SK-N-SH (cell line): Measurements from ENCODE around the gene FBH1. TPM values are rescaled to one million over a fixed set of nuclear protein-coding genes. Genes with fewer than 3 reads are reported as not detected.

Experiments used
- CTCF ChIA-PET: fragments of 300-600, 350-600 bp; formaldehyde crosslinking; extraction: SDS; loops from one replicate; lab custom pipeline; 2021; lab: Yijun Ruan, JAX
- POLR2A ChIA-PET: fragments of 350-600 bp; sonication (Branson Sonifier 250); formaldehyde crosslinking; extraction: SDS; loops from one replicate; lab custom pipeline; 2020; ENCODE audit warnings: antibody characterized with exemption, inconsistent platforms; lab: Yijun Ruan, JAX
- DNase-seq: peaks from one replicate; pipeline ENCODE4 v3.0.0; 2012
- H2AFZ ChIP-seq: fragments of 200-600 bp; sonication (generic); 2 replicates; pipeline ENCODE4 v1.8.1; 2016; ENCODE audit warnings: antibody characterized with exemption, mild to moderate bottlenecking, low read depth
- H3F3A ChIP-seq: fragments of 200-600 bp; sonication (generic); replicated peaks from 2 replicates; pipeline ENCODE3; 2016; ENCODE audit warnings: antibody characterized with exemption, mild to moderate bottlenecking; ENCODE audit not compliant: insufficient read depth
- H3K27ac ChIP-seq, 2 experiments: fragments of 200-500 bp in 1 of 2; fragments of 200-600 bp in 1 of 2; sonication (Bioruptor generic) in 1 of 2; sonication (generic), shearing (Covaris generic) in 1 of 2; 2 replicates each; pipeline versions ENCODE4 v1.5.1 to v1.6.1; 2014 to 2016; ENCODE audit warnings: low read depth in 2 of 2, inconsistent platforms in 1 of 2, low read length in 1 of 2, mild to moderate bottlenecking in 1 of 2, mixed read lengths in 1 of 2
- H3K27me3 ChIP-seq: fragments of 200-600 bp; sonication (generic), shearing (Covaris generic); 2 replicates; pipeline ENCODE4 v1.6.1; 2016; ENCODE audit warnings: mixed run types; ENCODE audit not compliant: insufficient read depth
- H3K36me3 ChIP-seq, 2 experiments: fragments of 200-500 bp in 1 of 2; fragments of 200-600 bp in 1 of 2; sonication (Bioruptor generic) in 1 of 2; sonication (generic) in 1 of 2; replicated peaks in 1 of 2; 2 replicates each; pipeline versions ENCODE3 to v1.5.1; 2014 to 2016; ENCODE audit warnings: low read length in 1 of 2, mild to moderate bottlenecking in 1 of 2; ENCODE audit not compliant: insufficient read depth in 2 of 2, control insufficient read depth in 1 of 2
- H3K4me1 ChIP-seq, 2 experiments: fragments of 200-500 bp in 1 of 2; fragments of 200-600 bp in 1 of 2; sonication (Bioruptor generic) in 1 of 2; sonication (generic), shearing (Covaris generic) in 1 of 2; 2 replicates each; pipeline versions ENCODE4 v1.5.1 to v1.6.1; 2014 to 2016; ENCODE audit warnings: low read depth in 1 of 2, low read length in 1 of 2, mixed run types in 1 of 2; ENCODE audit not compliant: insufficient read depth in 2 of 2, control insufficient read depth in 1 of 2
- H3K4me2 ChIP-seq: fragments of 200-600 bp; sonication (generic), shearing (Covaris generic); 2 replicates; pipeline ENCODE4 v1.6.1; 2017; ENCODE audit warnings: mixed run types
- H3K4me3 ChIP-seq, 2 experiments: fragments of 200-500 bp in 1 of 2; fragments of 200-600 bp in 1 of 2; sonication (Bioruptor generic) in 1 of 2; sonication (generic), shearing (Covaris generic) in 1 of 2; 2 replicates each; pipeline versions ENCODE4 v1.5.1 to v1.8.1; 2014 to 2016; ENCODE audit warnings: low read depth in 2 of 2, inconsistent platforms in 1 of 2, low read length in 1 of 2, mild to moderate bottlenecking in 1 of 2, mixed read lengths in 1 of 2, moderate library complexity in 1 of 2
- H3K79me2 ChIP-seq: fragments of 200-600 bp; sonication (generic); 2 replicates; pipeline ENCODE4 v1.8.1; 2017; ENCODE audit warnings: mild to moderate bottlenecking; ENCODE audit not compliant: insufficient read depth
- H3K9ac ChIP-seq: fragments of 200-600 bp; sonication (generic); 2 replicates; pipeline ENCODE4 v1.6.1; 2017; ENCODE audit warnings: mixed run types
- H3K9me2 ChIP-seq: fragments of 200-600 bp; sonication (generic); 2 replicates; pipeline ENCODE4 v1.6.1; 2017; ENCODE audit warnings: mixed run types
- H3K9me3 ChIP-seq: fragments of 200-600 bp; sonication (generic); 2 replicates; pipeline ENCODE4 v1.6.1; 2017; ENCODE audit warnings: mixed run types, mild to moderate bottlenecking, moderate library complexity
- H4K20me1 ChIP-seq: fragments of 200-600 bp; sonication (generic); 2 replicates; pipeline ENCODE4 v1.6.1; 2017; ENCODE audit warnings: mild to moderate bottlenecking, mixed run types; ENCODE audit not compliant: insufficient read depth
- CHD2 ChIP-seq: fragments of 150-350 bp; IDR thresholded peaks from 2 replicates; pipeline ENCODE4 v1.6.1; 2018; ENCODE audit warnings: low read length; ENCODE audit not compliant: partially characterized antibody
- CTCF ChIP-seq: fragments of 200-600 bp; sonication (generic); IDR thresholded peaks from 2 replicates; pipeline ENCODE4 v1.6.1; 2017; ENCODE audit warnings: antibody characterized with exemption, mild to moderate bottlenecking, moderate library complexity
- FOSL2 ChIP-seq: IDR thresholded peaks from 2 replicates; pipeline ENCODE4 v1.4.0; 2012; ENCODE audit warnings: low read depth, mild to moderate bottlenecking, moderate library complexity, borderline replicate concordance
- FOXJ3 ChIP-seq: sonication (generic); formaldehyde crosslinking; IDR thresholded peaks from 2 replicates; pipeline ENCODE4 v1.5.1; 2020; ENCODE audit warnings: mild to moderate bottlenecking, missing genetic modification reagents
- FOXM1 ChIP-seq: IDR thresholded peaks from 2 replicates; pipeline ENCODE4 v1.4.0; 2012; ENCODE audit warnings: low read depth, mild to moderate bottlenecking
- GABPA ChIP-seq: IDR thresholded peaks from 2 replicates; pipeline ENCODE4 v1.4.0; 2012; ENCODE audit warnings: low read depth, mild to moderate bottlenecking
- MAX ChIP-seq: IDR thresholded peaks from 2 replicates; pipeline ENCODE4 v1.4.0; 2012; ENCODE audit warnings: low read depth
- MEF2A ChIP-seq: IDR thresholded peaks from 2 replicates; pipeline ENCODE4 v1.4.0; 2012; ENCODE audit warnings: low read depth, borderline replicate concordance
- NFIC ChIP-seq: IDR thresholded peaks from 2 replicates; pipeline ENCODE4 v1.4.0; 2012; ENCODE audit warnings: borderline replicate concordance
- NRF1 ChIP-seq: IDR thresholded peaks from 2 replicates; pipeline ENCODE4 v1.6.1; 2012; ENCODE audit warnings: low read depth, mild to moderate bottlenecking, low read length
- PBX3 ChIP-seq: IDR thresholded peaks from 2 replicates; pipeline ENCODE4; 2012
- POLR2AphosphoS5 ChIP-seq: IDR thresholded peaks from 2 replicates; pipeline ENCODE4 v1.6.1; 2012; ENCODE audit warnings: low read depth, low read length
- RAD21 ChIP-seq: IDR thresholded peaks from 2 replicates; pipeline ENCODE4 v1.6.1; 2012; ENCODE audit warnings: mild to moderate bottlenecking, low read length
- REST ChIP-seq: IDR thresholded peaks from 2 replicates; pipeline ENCODE4 v1.6.1; 2012; ENCODE audit warnings: mild to moderate bottlenecking, low read depth, low read length, moderate library complexity
- RXRA ChIP-seq: IDR thresholded peaks from 2 replicates; pipeline ENCODE4 v1.4.0; 2012; ENCODE audit warnings: low read depth, mild to moderate bottlenecking, borderline replicate concordance
- SIN3A ChIP-seq: IDR thresholded peaks from 2 replicates; pipeline ENCODE4 v1.6.1; 2012; ENCODE audit warnings: low read depth, mild to moderate bottlenecking, low read length, moderate library complexity, borderline replicate concordance
- TAF1 ChIP-seq: IDR thresholded peaks from 2 replicates; pipeline ENCODE4 v1.6.1; 2012; ENCODE audit warnings: low read depth, mild to moderate bottlenecking, low read length, moderate library complexity, borderline replicate concordance
- TCF12 ChIP-seq: IDR thresholded peaks from 2 replicates; pipeline ENCODE4 v1.4.0; 2012
- YY1 ChIP-seq: IDR thresholded peaks from 2 replicates; pipeline ENCODE4 v1.4.0; 2012; ENCODE audit warnings: low read depth, mild to moderate bottlenecking
- WGBS: methylation state at CpG from one replicate; pipeline ENCODE4 v1.1.6; 2017; ENCODE audit warnings: low lambda C conversion rate; 5-methylcytosine and 5-hydroxymethylcytosine counted together
- polyA plus RNA-seq, 3 experiments: library from polyadenylated mRNA; depleted of rRNA; stranded (reverse); fragments of >200 nt; gene quantifications; 2 replicates each; pipeline ENCODE4 v1.2.3, GENCODE V29; 2012

The FBH1 gene
- polyA plus RNA-seq, 1 of the 3 experiments (the other 2 are of a cell fraction): 60.9 TPM

- Histone ChIP-seq H3K4me2 (no peak overlapping the region), H3K9me3 (no peaks in the 10 kb centered on the region), H3K79me2 (no peaks in the 10 kb centered on the region), H3K27me3 (peaks cover 18% of the 10 kb centered on the region; the same call in 1 of the 2 replicates), H3K36me3 (no peaks in the 10 kb centered on the region), H2AFZ (no peak overlapping the region)
- 22% methylated on average over 5 of the region's 5 CpGs for WGBS
- TF ChIP-seq POLR2AphosphoS5: no peak
- TF ChIP-seq CHD2: no peak
- TF ChIP-seq SIN3A: no peak
- no peak for TF ChIP-seq TCF12
- TF ChIP-seq TAF1: no peak
- TF ChIP-seq FOSL2: no peak
- no peak for TF ChIP-seq RXRA
- TF ChIP-seq REST: no peak
- TF ChIP-seq FOXM1: no peak
- TF ChIP-seq GABPA: no peak
- TF ChIP-seq FOXJ3: no peak
- TF ChIP-seq MAX: no peak
- no peak for TF ChIP-seq NFIC
- no peak for TF ChIP-seq RAD21
- no peak for TF ChIP-seq PBX3
- no peak for TF ChIP-seq YY1
- no peak for TF ChIP-seq CTCF
- TF ChIP-seq NRF1: no peak
- TF ChIP-seq MEF2A: no peak
- TF ChIP-seq, all 33 proteins: peak for 0
- POLR2A ChIA-PET: interaction anchor here (0.5 kb wide), 1 partner anchor 31 kb away, joined by 5 read pairs; no protein-coding TSS in a partner anchor
- no peaks in the 10 kb centered on the region for H4K20me1 ChIP-seq
- no peak overlapping the region for H3K4me3 ChIP-seq
- H3K4me1 ChIP-seq: no peaks in the 10 kb centered on the region
- no peak overlapping the region for H3K9ac ChIP-seq
- no peak overlapping the region for H3K27ac ChIP-seq
- H3K9me2 ChIP-seq: no peaks in the 10 kb centered on the region
- no peak for DNase-seq
- CTCF ChIA-PET: no interaction called here
- H3F3A ChIP-seq: no peaks in the 10 kb centered on the region
Measured at GRCh38 chr10:5985029-5985428, 95.0 kb downstream of the FBH1 start.

Other genes with a start within 250 kb of the FBH1 start
- gene ASB13, start 223.6 kb upstream of the FBH1 start, polyA plus RNA-seq (2012; rRNA removed): 9.2 TPM in 2 replicates
- gene TASOR2, start 205.4 kb upstream of the FBH1 start, polyA plus RNA-seq (2012; rRNA removed): 21.2 and 29.8 TPM in 2 replicates
- gene GDI2, start 76.8 kb upstream of the FBH1 start, polyA plus RNA-seq (2012; rRNA removed): 94.3 and 99.1 TPM in 2 replicates
- 9.9 and 11.9 TPM in 2 replicates for gene ANKRD16, start 350 bp upstream of the FBH1 start, polyA plus RNA-seq (2012; rRNA removed)
- 1.2 and 2.1 TPM in 2 replicates for gene IL15RA, start 87.3 kb downstream of the FBH1 start, polyA plus RNA-seq (2012; rRNA removed)
- not detected in 2 replicates for gene IL2RA, start 172.1 kb downstream of the FBH1 start, polyA plus RNA-seq (2012; rRNA removed)
- 32.6 and 34.2 TPM in 2 replicates for gene RBM17, start 198.8 kb downstream of the FBH1 start, polyA plus RNA-seq (2012; rRNA removed)